GM18870 (cell line): Measurements from ENCODE around the gene NID1.
A peak's percentile ranks its signal among the peaks of the same experiment; 100 is the strongest.
"Not testable (repeated sequence)": the region's sequence is repeated elsewhere in the genome, so short reads cannot be mapped to it uniquely, and the experiment has no call there.

Experiments
- ATAC-seq: cut with Tn5 transposase; IDR thresholded peaks from one replicate; pipeline ENCODE4 v1.9.1; 2021; ENCODE audit warnings: moderate library complexity; ENCODE audit not compliant: unreplicated experiment

The NID1 gene

GRCh38 chr1:236002025-236002390 lies 62.9 kb downstream of the NID1 start:
- no peak for ATAC-seq

- ATAC-seq: no peak
Observed at GRCh38 chr1:236000781-236001180, 64.1 kb downstream of the NID1 start.

- ATAC-seq: peak; percentile 78
Observed at GRCh38 chr1:235999259-235999925, 65.5 kb downstream of the NID1 start.

- ATAC-seq: peak; percentile 19
Observed at GRCh38 chr1:235998812-235999211, 66.1 kb downstream of the NID1 start.

- no peak for ATAC-seq
Observed at GRCh38 chr1:235997931-235998330, 67.0 kb downstream of the NID1 start.

GRCh38 chr1:235997049-235997448 lies 67.8 kb downstream of the NID1 start:
- ATAC-seq: no peak

- peak; percentile 32 for ATAC-seq
Observed at GRCh38 chr1:235996048-235996785, 68.7 kb downstream of the NID1 start.

GRCh38 chr1:235995511-235995910 lies 69.4 kb downstream of the NID1 start:
- ATAC-seq: no peak

GRCh38 chr1:235993652-235994051 lies 71.2 kb downstream of the NID1 start:
- ATAC-seq: no peak

GRCh38 chr1:235992868-235993267 lies 72.0 kb downstream of the NID1 start:
- no peak for ATAC-seq

- ATAC-seq: no peak
Observed at GRCh38 chr1:235992346-235992745, 72.5 kb downstream of the NID1 start.

GRCh38 chr1:235990330-235990795 lies 74.5 kb downstream of the NID1 start:
- ATAC-seq: no peak

- no peak for ATAC-seq
Observed at GRCh38 chr1:235989105-235989504, 75.8 kb downstream of the NID1 start.

- ATAC-seq: peak; percentile 77
Observed at GRCh38 chr1:235986869-235987268, 78.0 kb downstream of the NID1 start.

- no peak for ATAC-seq
Observed at GRCh38 chr1:235984041-235984825, 80.7 kb downstream of the NID1 start.

GRCh38 chr1:235980976-235981375 lies 83.9 kb downstream of the NID1 start:
- ATAC-seq: no peak

GRCh38 chr1:235979716-235980333 lies 85.1 kb downstream of the NID1 start:
- no peak for ATAC-seq

GRCh38 chr1:235979176-235979575 lies 85.7 kb downstream of the NID1 start:
- no peak for ATAC-seq

GRCh38 chr1:235976490-235976889 lies 88.4 kb downstream of the NID1 start:
- no peak for ATAC-seq

GRCh38 chr1:235974616-235975015 lies 90.3 kb downstream of the NID1 start:
- ATAC-seq: no peak

GRCh38 chr1:235972691-235973090 lies 92.2 kb downstream of the NID1 start:
- ATAC-seq: not testable (repeated sequence)
